Measurements from ENCODE around the gene SORBS2. TPM values are rescaled to one million over a fixed set of nuclear protein-coding genes. Genes with fewer than 3 reads are reported as not detected.

Gene SORBS2
- polyA plus RNA-seq, 1 donor from 2014 or later = 46.0 TPM

DNA sequence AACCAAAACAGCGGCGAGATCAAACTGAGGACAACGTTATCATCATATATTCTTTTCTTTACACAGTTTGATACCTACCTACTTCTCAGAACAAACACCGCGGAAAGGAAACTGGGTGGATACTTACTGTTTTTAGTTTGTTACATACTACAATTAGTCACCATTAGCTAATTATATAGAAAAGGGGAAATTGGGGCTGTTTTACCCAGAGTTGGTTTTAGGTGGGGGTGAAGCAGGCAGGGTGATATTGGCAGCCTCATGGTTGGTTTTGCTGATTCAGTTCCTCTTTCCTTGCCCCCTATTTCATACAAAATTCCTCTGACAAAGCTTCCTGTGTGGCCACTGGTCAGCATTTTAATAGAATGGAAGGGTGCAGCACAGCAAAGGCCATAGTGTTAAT, 77.8 kb downstream of the SORBS2 start:
- H3F3A ChIP-seq (ENCODE audit: insufficient read depth, low read length, poor library complexity, severe bottlenecking) = peaks cover 4% of the 10 kb centered on the region
- H3K27me3 ChIP-seq (ENCODE audit: insufficient read depth, low read depth, low read length) = no peaks in the 10 kb centered on the region
- no peaks in the 10 kb centered on the region for H3K36me3 ChIP-seq (ENCODE audit: insufficient read depth, low read length)
- peaks cover 3% of the 10 kb centered on the region for H3K9me3 ChIP-seq (ENCODE audit: low read length)
- H3K4me2 ChIP-seq (ENCODE audit: low read length) = no peak overlapping the region
- H3K79me2 ChIP-seq (replicated peaks; ENCODE audit: insufficient read depth, low read length) = no peaks in the 10 kb centered on the region
- no peaks in the 10 kb centered on the region for H4K20me1 ChIP-seq (ENCODE audit: insufficient read depth)
- TF ChIP-seq MXI1 (conservative IDR thresholded peaks at IDR 0.05; ENCODE audit: poor library complexity, severe bottlenecking) = no peak
- TF ChIP-seq POLR2AphosphoS5 (IDR thresholded peaks at IDR 0.05) = no peak
- TF ChIP-seq, protein P1, sequence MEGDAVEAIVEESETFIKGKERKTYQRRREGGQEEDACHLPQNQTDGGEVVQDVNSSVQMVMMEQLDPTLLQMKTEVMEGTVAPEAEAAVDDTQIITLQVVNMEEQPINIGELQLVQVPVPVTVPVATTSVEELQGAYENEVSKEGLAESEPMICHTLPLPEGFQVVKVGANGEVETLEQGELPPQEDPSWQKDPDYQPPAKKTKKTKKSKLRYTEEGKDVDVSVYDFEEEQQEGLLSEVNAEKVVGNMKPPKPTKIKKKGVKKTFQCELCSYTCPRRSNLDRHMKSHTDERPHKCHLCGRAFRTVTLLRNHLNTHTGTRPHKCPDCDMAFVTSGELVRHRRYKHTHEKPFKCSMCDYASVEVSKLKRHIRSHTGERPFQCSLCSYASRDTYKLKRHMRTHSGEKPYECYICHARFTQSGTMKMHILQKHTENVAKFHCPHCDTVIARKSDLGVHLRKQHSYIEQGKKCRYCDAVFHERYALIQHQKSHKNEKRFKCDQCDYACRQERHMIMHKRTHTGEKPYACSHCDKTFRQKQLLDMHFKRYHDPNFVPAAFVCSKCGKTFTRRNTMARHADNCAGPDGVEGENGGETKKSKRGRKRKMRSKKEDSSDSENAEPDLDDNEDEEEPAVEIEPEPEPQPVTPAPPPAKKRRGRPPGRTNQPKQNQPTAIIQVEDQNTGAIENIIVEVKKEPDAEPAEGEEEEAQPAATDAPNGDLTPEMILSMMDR (IDR thresholded peaks at IDR 0.05; ENCODE audit: poor library complexity, severe bottlenecking) = no peak
- TF ChIP-seq, protein P2, sequence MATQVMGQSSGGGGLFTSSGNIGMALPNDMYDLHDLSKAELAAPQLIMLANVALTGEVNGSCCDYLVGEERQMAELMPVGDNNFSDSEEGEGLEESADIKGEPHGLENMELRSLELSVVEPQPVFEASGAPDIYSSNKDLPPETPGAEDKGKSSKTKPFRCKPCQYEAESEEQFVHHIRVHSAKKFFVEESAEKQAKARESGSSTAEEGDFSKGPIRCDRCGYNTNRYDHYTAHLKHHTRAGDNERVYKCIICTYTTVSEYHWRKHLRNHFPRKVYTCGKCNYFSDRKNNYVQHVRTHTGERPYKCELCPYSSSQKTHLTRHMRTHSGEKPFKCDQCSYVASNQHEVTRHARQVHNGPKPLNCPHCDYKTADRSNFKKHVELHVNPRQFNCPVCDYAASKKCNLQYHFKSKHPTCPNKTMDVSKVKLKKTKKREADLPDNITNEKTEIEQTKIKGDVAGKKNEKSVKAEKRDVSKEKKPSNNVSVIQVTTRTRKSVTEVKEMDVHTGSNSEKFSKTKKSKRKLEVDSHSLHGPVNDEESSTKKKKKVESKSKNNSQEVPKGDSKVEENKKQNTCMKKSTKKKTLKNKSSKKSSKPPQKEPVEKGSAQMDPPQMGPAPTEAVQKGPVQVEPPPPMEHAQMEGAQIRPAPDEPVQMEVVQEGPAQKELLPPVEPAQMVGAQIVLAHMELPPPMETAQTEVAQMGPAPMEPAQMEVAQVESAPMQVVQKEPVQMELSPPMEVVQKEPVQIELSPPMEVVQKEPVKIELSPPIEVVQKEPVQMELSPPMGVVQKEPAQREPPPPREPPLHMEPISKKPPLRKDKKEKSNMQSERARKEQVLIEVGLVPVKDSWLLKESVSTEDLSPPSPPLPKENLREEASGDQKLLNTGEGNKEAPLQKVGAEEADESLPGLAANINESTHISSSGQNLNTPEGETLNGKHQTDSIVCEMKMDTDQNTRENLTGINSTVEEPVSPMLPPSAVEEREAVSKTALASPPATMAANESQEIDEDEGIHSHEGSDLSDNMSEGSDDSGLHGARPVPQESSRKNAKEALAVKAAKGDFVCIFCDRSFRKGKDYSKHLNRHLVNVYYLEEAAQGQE (IDR thresholded peaks at IDR 0.05; ENCODE audit: borderline replicate concordance) = no peak
- TF ChIP-seq SMC3 (conservative IDR thresholded peaks at IDR 0.05; ENCODE audit: poor library complexity) = no peak
- TF ChIP-seq TAF1 (IDR thresholded peaks at IDR 0.05; ENCODE audit: low read depth) = no peak
- no peak for TF ChIP-seq RAD21 (conservative IDR thresholded peaks at IDR 0.05)
- TF ChIP-seq EZH2 (IDR thresholded peaks at IDR 0.05; ENCODE audit: borderline replicate concordance, insufficient read depth, low read length, poor library complexity, severe bottlenecking) = no peak
- TF ChIP-seq EP300 (conservative IDR thresholded peaks at IDR 0.05; ENCODE audit: poor library complexity, severe bottlenecking) = no peak
- no peak overlapping the region for H2AFZ ChIP-seq (ENCODE audit: low read depth, low read length)
- no peak overlapping the region for H3K9ac ChIP-seq (ENCODE audit: low read length)
- no peak overlapping the region for H3K4me3 ChIP-seq (ENCODE audit: low read length)
- no peak overlapping the region for H3K27ac ChIP-seq (ENCODE audit: low read length)
- H3K9me2 ChIP-seq (ENCODE audit: insufficient read depth, low read length) = no peaks in the 10 kb centered on the region

DNA sequence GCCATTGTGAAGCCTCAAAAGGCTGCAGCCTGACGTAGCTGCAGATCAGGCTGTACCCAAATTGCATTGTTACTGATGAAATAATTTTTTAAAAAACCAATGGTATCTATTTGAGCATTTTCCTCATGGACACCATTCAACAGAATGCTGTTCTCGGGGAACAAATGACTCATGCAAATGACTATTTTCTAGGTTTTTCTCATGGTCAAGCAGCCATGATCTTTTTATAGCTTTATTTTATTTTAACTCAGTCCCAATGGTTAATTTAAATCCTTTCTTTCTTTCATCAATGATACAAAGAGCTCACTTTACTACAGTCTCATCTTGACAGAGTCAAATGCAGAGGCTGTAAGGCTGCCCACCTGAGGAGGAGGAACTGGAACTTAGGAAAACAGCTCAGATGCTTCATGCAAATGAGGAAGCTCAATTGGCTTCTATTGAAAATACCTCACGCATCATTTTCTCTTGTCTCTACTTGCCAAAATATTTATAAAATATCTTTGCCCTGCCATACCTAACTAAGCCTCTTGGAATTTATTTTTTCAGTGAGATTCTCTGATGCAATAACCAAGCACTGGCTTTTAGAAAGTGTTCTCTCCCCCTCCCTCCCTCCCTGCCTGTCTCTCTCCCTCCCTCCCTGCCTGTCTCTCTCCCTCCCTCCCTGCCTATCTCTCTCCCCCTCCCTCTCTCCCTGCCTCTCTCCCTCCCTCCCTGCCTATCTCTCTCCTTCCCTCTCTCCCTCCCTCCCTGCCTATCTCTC, 81.0 kb downstream of the SORBS2 start:
- Histone ChIP-seq H3K9me3 (ENCODE audit: low read length) (peaks cover 3% of the 10 kb centered on the region), H3K36me3 (ENCODE audit: insufficient read depth, low read length) (no peaks in the 10 kb centered on the region), H3K27ac (ENCODE audit: low read length) (no peak overlapping the region), H2AFZ (ENCODE audit: low read depth, low read length) (no peak overlapping the region), H3K79me2 (replicated peaks; ENCODE audit: insufficient read depth, low read length) (no peaks in the 10 kb centered on the region), H3K9me2 (ENCODE audit: insufficient read depth, low read length) (no peaks in the 10 kb centered on the region), H3K4me3 (ENCODE audit: low read length) (no peak overlapping the region), H3K4me2 (ENCODE audit: low read length) (no peak overlapping the region), H3F3A (ENCODE audit: insufficient read depth, low read length, poor library complexity, severe bottlenecking) (no peaks in the 10 kb centered on the region), H4K20me1 (ENCODE audit: insufficient read depth) (no peaks in the 10 kb centered on the region), H3K9ac (ENCODE audit: low read length) (no peak overlapping the region), H3K27me3 (ENCODE audit: insufficient read depth, low read depth, low read length) (no peaks in the 10 kb centered on the region)
- TF ChIP-seq MXI1 (conservative IDR thresholded peaks at IDR 0.05; ENCODE audit: poor library complexity, severe bottlenecking) (no peak), SMC3 (conservative IDR thresholded peaks at IDR 0.05; ENCODE audit: poor library complexity) (no peak), RAD21 (conservative IDR thresholded peaks at IDR 0.05) (no peak), EP300 (conservative IDR thresholded peaks at IDR 0.05; ENCODE audit: poor library complexity, severe bottlenecking) (no peak), EZH2 (IDR thresholded peaks at IDR 0.05; ENCODE audit: borderline replicate concordance, insufficient read depth, low read length, poor library complexity, severe bottlenecking) (no peak), TAF1 (IDR thresholded peaks at IDR 0.05; ENCODE audit: low read depth) (no peak), POLR2AphosphoS5 (IDR thresholded peaks at IDR 0.05) (no peak)
- TF ChIP-seq, protein P2 (IDR thresholded peaks at IDR 0.05; ENCODE audit: borderline replicate concordance) = no peak
- TF ChIP-seq, protein P1 (IDR thresholded peaks at IDR 0.05; ENCODE audit: poor library complexity, severe bottlenecking) = no peak
